HG02884 (cell line): ENCODE measurements around the gene TMEM51.

ENCODE experiments used
- ATAC-seq: cut with Tn5 transposase; IDR thresholded peaks from one replicate; pipeline ENCODE4 v1.9.1; 2021; ENCODE audit warnings: mild to moderate bottlenecking, moderate library complexity; ENCODE audit not compliant: unreplicated experiment

Gene TMEM51

GRCh38 chr1:15152318-15153183 lies 996 bp upstream of the TMEM51 start:
- no peak for ATAC-seq

GRCh38 chr1:15153842-15154479 lies 414 bp downstream of the TMEM51 start:
- no peak for ATAC-seq

GRCh38 chr1:15154480-15155036 lies 1.0 kb downstream of the TMEM51 start:
- no peak for ATAC-seq

GRCh38 chr1:15155191-15155590 lies 1.6 kb downstream of the TMEM51 start:
- ATAC-seq, result no peak

- ATAC-seq, result no peak
These were observed 2.6 kb downstream of the TMEM51 start for GRCh38 chr1:15155888-15156741.

GRCh38 chr1:15156807-15157380 lies 3.3 kb downstream of the TMEM51 start:
- ATAC-seq, result no peak

GRCh38 chr1:15157524-15158399 lies 4.2 kb downstream of the TMEM51 start:
- ATAC-seq, result no peak

GRCh38 chr1:15158506-15159165 lies 5.1 kb downstream of the TMEM51 start:
- ATAC-seq, result no peak

GRCh38 chr1:15159166-15159555 lies 5.6 kb downstream of the TMEM51 start:
- no peak for ATAC-seq

- no peak for ATAC-seq
These were observed 7.1 kb downstream of the TMEM51 start for GRCh38 chr1:15160626-15161025.

GRCh38 chr1:15167386-15167785 lies 13.8 kb downstream of the TMEM51 start:
- ATAC-seq, result no peak

GRCh38 chr1:15168479-15168878 lies 14.9 kb downstream of the TMEM51 start:
- ATAC-seq, result no peak

- ATAC-seq, result no peak
These were observed 16.5 kb downstream of the TMEM51 start for GRCh38 chr1:15170071-15170470.

- ATAC-seq, result no peak
These were observed 17.8 kb downstream of the TMEM51 start for GRCh38 chr1:15171271-15171908.

GRCh38 chr1:15172405-15173259 lies 19.1 kb downstream of the TMEM51 start:
- ATAC-seq, result no peak

GRCh38 chr1:15173863-15174614 lies 20.5 kb downstream of the TMEM51 start:
- no peak for ATAC-seq

- no peak for ATAC-seq
These were observed 21.1 kb downstream of the TMEM51 start for GRCh38 chr1:15174615-15174983.
